Right lobe of liver (tissue), 4 donors: Measurements from ENCODE around the gene CLEC16A.

Experiments used
- POLR2A ChIP-seq: fragments of 450-650 bp; IDR thresholded peaks from one replicate; pipeline ENCODE4 v1.6.1; 2017; ENCODE audit warnings: antibody characterized with exemption, mild to moderate bottlenecking
- TF ChIP-seq, protein P1 (sequence below), 4 donors: fragments of 200-600 bp in 3 of 4; fragments of 450-650 bp in 1 of 4; IDR thresholded peaks; one replicate each; pipeline versions ENCODE4 v1.5.1 to v1.8.0; 2016 to 2022; ENCODE audit warnings: antibody characterized with exemption in 4 of 4, mild to moderate bottlenecking in 2 of 4
- donor health status: DM: no; HTN: no; CAD: no.
- donor health status: DM: no; HTN: no; CAD: no.
- donor health status: DM: no; HTN: yes; CAD: no.

DNA sequence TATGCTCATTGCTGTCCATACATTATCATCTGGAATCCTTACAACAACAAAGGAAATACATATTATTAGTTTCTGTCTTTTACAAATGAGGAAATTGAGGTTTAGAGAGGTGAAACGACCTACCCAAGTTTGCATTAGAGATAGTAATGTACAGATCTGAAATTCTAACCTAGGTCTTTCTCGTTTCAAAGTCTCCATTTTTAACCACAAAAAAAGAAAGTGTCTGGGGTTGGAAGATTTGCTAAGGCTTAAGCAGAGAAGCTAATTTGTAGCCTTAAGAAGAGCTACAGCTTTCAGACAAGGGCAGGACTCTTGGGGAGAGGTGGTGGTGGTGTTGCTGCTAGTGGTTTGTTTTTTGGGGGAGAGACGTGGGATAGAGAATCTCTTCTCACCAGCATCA lies 48.2 kb upstream of the CLEC16A start:
- no peak for TF ChIP-seq POLR2A
- TF ChIP-seq, protein P1, sequence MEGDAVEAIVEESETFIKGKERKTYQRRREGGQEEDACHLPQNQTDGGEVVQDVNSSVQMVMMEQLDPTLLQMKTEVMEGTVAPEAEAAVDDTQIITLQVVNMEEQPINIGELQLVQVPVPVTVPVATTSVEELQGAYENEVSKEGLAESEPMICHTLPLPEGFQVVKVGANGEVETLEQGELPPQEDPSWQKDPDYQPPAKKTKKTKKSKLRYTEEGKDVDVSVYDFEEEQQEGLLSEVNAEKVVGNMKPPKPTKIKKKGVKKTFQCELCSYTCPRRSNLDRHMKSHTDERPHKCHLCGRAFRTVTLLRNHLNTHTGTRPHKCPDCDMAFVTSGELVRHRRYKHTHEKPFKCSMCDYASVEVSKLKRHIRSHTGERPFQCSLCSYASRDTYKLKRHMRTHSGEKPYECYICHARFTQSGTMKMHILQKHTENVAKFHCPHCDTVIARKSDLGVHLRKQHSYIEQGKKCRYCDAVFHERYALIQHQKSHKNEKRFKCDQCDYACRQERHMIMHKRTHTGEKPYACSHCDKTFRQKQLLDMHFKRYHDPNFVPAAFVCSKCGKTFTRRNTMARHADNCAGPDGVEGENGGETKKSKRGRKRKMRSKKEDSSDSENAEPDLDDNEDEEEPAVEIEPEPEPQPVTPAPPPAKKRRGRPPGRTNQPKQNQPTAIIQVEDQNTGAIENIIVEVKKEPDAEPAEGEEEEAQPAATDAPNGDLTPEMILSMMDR (IDR thresholded peaks at IDR 0.05), result no peak
